Measurements from ENCODE around the gene WFS1. TPM values are rescaled to one million over a fixed set of nuclear protein-coding genes. Genes with fewer than 3 reads are reported as not detected.

The WFS1 gene
- total and polyA plus RNA-seq, 2 of the 13 experiments (the other 11 are each of a cell fraction or from before 2014, with no cell fraction given) = 39.1 to 42.2 TPM

DNA sequence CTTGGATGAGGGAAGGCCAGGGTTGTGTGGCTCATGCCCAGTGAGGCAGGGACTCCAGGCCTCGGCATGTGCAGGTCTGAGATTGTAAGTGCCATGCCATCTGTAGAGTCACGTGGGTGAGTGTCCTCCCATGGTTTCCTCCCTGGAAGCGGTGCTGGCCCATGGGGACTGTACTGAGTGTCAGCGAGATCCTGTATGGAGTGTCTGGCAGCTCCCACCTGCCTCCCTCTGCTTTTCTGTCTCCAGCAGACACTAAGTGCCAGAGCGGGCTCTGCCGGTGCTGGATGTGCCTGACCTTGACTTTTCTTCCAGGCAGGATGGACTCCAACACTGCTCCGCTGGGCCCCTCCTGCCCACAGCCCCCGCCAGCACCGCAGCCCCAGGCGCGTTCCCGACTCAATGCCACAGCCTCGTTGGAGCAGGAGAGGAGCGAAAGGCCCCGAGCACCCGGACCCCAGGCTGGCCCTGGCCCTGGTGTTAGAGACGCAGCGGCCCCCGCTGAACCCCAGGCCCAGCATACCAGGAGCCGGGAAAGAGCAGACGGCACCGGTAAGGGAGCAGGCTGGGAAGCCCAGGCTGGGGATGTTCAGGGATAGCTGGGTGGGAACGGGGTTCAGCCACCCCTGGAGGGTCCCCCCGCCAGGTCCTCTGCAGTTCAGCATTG, 7.6 kb downstream of the WFS1 start (continued):
- TF ChIP-seq, protein P1, sequence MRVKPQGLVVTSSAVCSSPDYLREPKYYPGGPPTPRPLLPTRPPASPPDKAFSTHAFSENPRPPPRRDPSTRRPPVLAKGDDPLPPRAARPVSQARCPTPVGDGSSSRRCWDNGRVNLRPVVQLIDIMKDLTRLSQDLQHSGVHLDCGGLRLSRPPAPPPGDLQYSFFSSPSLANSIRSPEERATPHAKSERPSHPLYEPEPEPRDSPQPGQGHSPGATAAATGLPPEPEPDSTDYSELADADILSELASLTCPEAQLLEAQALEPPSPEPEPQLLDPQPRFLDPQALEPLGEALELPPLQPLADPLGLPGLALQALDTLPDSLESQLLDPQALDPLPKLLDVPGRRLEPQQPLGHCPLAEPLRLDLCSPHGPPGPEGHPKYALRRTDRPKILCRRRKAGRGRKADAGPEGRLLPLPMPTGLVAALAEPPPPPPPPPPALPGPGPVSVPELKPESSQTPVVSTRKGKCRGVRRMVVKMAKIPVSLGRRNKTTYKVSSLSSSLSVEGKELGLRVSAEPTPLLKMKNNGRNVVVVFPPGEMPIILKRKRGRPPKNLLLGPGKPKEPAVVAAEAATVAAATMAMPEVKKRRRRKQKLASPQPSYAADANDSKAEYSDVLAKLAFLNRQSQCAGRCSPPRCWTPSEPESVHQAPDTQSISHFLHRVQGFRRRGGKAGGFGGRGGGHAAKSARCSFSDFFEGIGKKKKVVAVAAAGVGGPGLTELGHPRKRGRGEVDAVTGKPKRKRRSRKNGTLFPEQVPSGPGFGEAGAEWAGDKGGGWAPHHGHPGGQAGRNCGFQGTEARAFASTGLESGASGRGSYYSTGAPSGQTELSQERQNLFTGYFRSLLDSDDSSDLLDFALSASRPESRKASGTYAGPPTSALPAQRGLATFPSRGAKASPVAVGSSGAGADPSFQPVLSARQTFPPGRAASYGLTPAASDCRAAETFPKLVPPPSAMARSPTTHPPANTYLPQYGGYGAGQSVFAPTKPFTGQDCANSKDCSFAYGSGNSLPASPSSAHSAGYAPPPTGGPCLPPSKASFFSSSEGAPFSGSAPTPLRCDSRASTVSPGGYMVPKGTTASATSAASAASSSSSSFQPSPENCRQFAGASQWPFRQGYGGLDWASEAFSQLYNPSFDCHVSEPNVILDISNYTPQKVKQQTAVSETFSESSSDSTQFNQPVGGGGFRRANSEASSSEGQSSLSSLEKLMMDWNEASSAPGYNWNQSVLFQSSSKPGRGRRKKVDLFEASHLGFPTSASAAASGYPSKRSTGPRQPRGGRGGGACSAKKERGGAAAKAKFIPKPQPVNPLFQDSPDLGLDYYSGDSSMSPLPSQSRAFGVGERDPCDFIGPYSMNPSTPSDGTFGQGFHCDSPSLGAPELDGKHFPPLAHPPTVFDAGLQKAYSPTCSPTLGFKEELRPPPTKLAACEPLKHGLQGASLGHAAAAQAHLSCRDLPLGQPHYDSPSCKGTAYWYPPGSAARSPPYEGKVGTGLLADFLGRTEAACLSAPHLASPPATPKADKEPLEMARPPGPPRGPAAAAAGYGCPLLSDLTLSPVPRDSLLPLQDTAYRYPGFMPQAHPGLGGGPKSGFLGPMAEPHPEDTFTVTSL (CRISPR knock-in tag; IDR thresholded peaks at IDR 0.05; ENCODE audit: borderline replicate concordance) = no peak
- no peak for TF ChIP-seq NFYC (CRISPR knock-in tag; IDR thresholded peaks at IDR 0.05)
- TF ChIP-seq FIP1L1 (IDR thresholded peaks at IDR 0.05; ENCODE audit: borderline replicate concordance, insufficient read depth, low read depth, low read length) = no peak
- TF ChIP-seq ZNF317 (CRISPR knock-in tag; IDR thresholded peaks at IDR 0.05) = no peak
- no peak for TF ChIP-seq KLF6 (CRISPR knock-in tag; IDR thresholded peaks at IDR 0.05)
- TF ChIP-seq MYNN (CRISPR knock-in tag; IDR thresholded peaks at IDR 0.05; ENCODE audit: low read depth) = no peak
- peak; percentile 63; the same call in 1 of the 2 replicates for TF ChIP-seq ZFP91 (CRISPR knock-in tag; IDR thresholded peaks at IDR 0.05; ENCODE audit: borderline replicate concordance)
- TF ChIP-seq NFE2L2 (IDR thresholded peaks at IDR 0.05; ENCODE audit: low read length) = no peak
- no peak for TF ChIP-seq DMAP1 (CRISPR knock-in tag; IDR thresholded peaks at IDR 0.05)
- no peak for TF ChIP-seq ZC3H4 (CRISPR knock-in tag; IDR thresholded peaks at IDR 0.05; ENCODE audit: borderline replicate concordance)
- TF ChIP-seq, protein P2, sequence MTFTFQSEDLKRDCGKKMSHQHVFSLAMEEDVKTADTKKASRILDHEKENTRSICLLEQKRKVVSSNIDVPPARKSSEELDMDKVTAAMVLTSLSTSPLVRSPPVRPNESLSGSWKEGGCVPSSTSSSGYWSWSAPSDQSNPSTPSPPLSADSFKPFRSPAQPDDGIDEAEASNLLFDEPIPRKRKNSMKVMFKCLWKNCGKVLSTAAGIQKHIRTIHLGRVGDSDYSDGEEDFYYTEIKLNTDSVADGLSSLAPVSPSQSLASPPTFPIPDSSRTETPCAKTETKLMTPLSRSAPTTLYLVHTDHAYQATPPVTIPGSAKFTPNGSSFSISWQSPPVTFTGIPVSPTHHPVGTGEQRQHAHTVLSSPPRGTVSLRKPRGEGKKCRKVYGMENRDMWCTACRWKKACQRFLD (CRISPR knock-in tag; IDR thresholded peaks at IDR 0.05; ENCODE audit: borderline replicate concordance) = no peak
- TF ChIP-seq KAT7 (CRISPR knock-in tag; IDR thresholded peaks at IDR 0.05; ENCODE audit: borderline replicate concordance) = no peak
- 0 out of 2 replicates have a peak, but pooled peaks have one; percentile 50 for TF ChIP-seq ZHX1 (CRISPR knock-in tag; IDR thresholded peaks at IDR 0.05; ENCODE audit: low read depth)
- no peak for TF ChIP-seq ZFP36 (IDR thresholded peaks at IDR 0.05; ENCODE audit: borderline replicate concordance, low read depth, low read length, partially characterized antibody)
- no peak for TF ChIP-seq FOSL1 (CRISPR knock-in tag; IDR thresholded peaks at IDR 0.05; ENCODE audit: borderline replicate concordance)
